ENCODE measurements around the gene VTA1.

DNA sequence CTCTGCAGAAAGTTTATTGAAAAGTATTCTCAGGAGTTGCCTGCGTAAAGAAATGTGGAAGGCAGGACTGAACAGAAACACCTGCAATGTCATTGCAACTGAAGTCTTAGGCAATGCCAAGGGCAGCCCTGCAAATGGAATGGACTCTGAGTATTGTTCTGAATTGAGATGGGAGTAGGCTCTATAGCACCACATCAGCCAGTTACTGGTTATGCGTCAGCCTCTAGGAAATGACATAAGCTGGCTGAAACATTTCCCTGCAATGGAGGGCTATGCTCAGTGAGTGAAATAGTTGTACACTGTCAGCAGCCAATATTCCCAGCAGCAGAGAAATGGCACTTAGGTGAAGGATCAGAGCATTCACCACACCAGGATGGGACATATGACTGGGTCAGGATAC, 28.1 kb upstream of the VTA1 start:
- TF ChIP-seq EZH2 (IDR thresholded peaks at IDR 0.05; ENCODE audit: insufficient read depth, poor library complexity, severe bottlenecking) (no peak), EZH2phosphoT487 (IDR thresholded peaks at IDR 0.05; ENCODE audit: insufficient read depth, low read depth) (no peak)
